ENCODE measurements around the gene ASB14. TPM values are rescaled to one million over a fixed set of nuclear protein-coding genes. Genes with fewer than 3 reads are reported as not detected.

Gene ASB14
- total RNA-seq, 6 experiments from 2014 or later: not detected

DNA sequence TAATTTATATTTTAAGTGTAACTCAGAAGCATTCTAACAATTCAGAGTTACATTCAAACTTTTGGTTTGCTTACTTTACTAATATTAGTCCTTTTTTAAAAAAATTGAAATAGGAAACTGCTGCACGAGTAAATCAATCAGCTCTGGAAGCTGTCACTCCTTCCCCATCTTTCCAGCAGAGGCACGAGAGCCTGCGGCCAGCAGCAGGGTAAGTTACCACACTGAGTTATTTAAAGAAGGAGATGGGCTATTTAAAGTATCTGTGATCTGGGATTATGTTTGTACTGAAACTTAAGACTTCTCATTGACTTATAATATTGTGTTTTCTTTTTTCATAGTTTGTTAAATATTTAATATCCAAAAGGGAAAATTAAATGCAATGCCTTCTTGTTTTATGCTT lies 35.6 kb downstream of the ASB14 start:
- Mint-ChIP-seq H3K27ac (no peak overlapping the region), H3K4me1 (ENCODE audit: low read depth) (peaks cover 11% of the 10 kb centered on the region), H3K9me3 (no peaks in the 10 kb centered on the region), H3K4me3 (no peak overlapping the region), H3K36me3 (ENCODE audit: low read depth) (peaks cover 18% of the 10 kb centered on the region), H3K27me3 (ENCODE audit: insufficient read depth) (no peaks in the 10 kb centered on the region; the same call in 1 of the 2 replicates)
- DNase-seq: no peak
- TF ChIP-seq, protein P1, sequence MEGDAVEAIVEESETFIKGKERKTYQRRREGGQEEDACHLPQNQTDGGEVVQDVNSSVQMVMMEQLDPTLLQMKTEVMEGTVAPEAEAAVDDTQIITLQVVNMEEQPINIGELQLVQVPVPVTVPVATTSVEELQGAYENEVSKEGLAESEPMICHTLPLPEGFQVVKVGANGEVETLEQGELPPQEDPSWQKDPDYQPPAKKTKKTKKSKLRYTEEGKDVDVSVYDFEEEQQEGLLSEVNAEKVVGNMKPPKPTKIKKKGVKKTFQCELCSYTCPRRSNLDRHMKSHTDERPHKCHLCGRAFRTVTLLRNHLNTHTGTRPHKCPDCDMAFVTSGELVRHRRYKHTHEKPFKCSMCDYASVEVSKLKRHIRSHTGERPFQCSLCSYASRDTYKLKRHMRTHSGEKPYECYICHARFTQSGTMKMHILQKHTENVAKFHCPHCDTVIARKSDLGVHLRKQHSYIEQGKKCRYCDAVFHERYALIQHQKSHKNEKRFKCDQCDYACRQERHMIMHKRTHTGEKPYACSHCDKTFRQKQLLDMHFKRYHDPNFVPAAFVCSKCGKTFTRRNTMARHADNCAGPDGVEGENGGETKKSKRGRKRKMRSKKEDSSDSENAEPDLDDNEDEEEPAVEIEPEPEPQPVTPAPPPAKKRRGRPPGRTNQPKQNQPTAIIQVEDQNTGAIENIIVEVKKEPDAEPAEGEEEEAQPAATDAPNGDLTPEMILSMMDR (IDR thresholded peaks at IDR 0.05): no peak

DNA sequence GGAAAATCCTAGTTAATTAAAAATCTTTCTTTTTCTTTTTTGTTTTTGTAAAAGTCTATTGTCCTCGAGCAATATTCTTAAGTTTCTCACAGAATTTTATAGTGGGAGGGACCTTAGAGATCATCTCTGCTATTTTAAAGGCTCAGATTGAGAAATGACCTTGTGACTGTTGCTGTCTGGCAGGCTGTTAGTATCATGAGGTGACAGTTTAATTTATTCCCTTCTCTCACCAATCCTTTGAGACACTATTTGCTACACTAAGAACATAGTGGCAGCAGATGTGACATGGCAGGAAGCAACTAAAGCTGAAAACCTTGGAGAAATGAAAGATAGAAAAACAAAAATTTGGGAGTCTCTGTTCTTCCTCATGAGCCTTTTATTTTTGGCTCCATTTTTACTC lies 40.1 kb downstream of the ASB14 start:
- TF ChIP-seq, protein P1 (IDR thresholded peaks at IDR 0.05): no peak
- DNase-seq: no peak
- H3K36me3 Mint-ChIP-seq (ENCODE audit: low read depth): peaks cover 8% of the 10 kb centered on the region; the same call in 1 of the 2 replicates
- no peaks in the 10 kb centered on the region for H3K9me3 Mint-ChIP-seq
- no peak overlapping the region for H3K27ac Mint-ChIP-seq
- no peaks in the 10 kb centered on the region; the same call in 1 of the 2 replicates for H3K27me3 Mint-ChIP-seq (ENCODE audit: insufficient read depth)
- H3K4me1 Mint-ChIP-seq (ENCODE audit: low read depth): peaks cover 7% of the 10 kb centered on the region
- H3K4me3 Mint-ChIP-seq: no peak overlapping the region

DNA sequence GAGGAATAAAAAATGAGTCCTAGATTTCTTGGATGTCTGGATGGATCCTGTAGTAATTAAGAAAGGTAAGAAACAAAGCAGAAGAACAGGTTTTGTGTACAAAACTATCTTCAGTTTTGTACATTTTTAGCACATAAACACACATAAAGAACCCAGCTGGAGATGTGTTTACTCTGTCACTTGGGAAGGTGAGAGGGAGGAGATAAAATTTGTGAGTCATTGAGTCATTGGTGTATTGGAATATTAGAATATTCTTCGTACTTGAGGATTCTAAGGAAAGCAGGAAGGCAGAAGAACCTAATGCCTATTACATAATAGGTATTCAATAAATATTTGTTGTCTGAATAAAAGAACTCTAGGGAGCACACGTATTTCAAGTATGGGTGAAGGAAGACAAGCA lies 47.5 kb downstream of the ASB14 start:
- no peak for DNase-seq
- TF ChIP-seq, protein P1 (IDR thresholded peaks at IDR 0.05): no peak
- no peak overlapping the region for H3K27ac Mint-ChIP-seq
- no peaks in the 10 kb centered on the region for H3K4me1 Mint-ChIP-seq (ENCODE audit: low read depth)
- H3K9me3 Mint-ChIP-seq: no peaks in the 10 kb centered on the region
- no peaks in the 10 kb centered on the region for H3K27me3 Mint-ChIP-seq (ENCODE audit: insufficient read depth)
- peaks cover 15% of the 10 kb centered on the region; the same call in 1 of the 2 replicates for H3K36me3 Mint-ChIP-seq (ENCODE audit: low read depth)
- H3K4me3 Mint-ChIP-seq: no peak overlapping the region

DNA sequence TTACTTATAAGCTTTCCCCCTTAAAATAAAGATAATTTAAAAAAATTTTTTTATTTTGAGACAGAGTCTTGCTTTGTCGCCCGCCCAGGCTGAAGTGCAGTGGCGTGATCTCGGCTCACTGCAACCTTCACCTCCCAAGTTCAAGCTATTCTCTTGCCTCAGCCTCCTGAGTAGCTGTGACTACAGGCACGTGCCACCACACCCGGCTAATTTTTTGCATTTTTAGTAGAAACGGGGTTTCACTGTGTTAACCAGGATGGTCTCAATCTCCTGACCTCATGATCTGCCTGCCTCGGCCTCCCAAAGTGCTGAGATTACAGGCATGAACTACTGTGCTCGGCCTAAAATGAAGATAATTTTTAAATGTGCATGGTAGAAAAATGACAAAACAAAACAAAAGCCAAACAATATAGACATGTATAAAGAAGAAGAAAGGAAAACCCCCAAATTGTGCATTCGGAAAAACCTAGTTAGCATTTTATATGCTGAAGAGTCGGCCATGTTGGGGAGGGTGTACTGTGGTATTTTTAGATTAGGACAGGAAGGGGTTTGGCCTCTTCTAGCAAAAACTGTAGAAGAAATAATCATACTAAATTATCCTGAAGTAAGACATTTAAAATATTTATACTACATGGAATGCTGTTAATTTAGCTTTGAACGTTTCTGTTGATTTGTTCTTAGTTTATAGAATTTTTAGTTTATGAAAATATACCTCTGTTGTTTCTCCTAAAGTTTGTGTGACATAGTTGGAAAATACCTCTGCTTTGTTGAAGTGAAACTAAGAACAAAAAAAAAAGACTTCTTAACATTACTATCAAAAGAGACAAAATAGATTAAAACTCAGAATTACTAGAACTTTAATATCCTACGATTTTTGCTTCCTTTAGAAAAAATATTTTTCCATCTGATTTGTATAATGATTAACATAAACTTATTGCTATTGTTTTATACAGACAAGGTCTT lies 57.6 kb downstream of the ASB14 start:
- Mint-ChIP-seq H3K27ac (no peak overlapping the region), H3K36me3 (ENCODE audit: low read depth) (peaks cover 13% of the 10 kb centered on the region), H3K4me3 (no peak overlapping the region), H3K4me1 (ENCODE audit: low read depth) (peaks cover 6% of the 10 kb centered on the region), H3K9me3 (no peaks in the 10 kb centered on the region), H3K27me3 (ENCODE audit: insufficient read depth) (no peaks in the 10 kb centered on the region)
- DNase-seq: no peak
- TF ChIP-seq, protein P1 (IDR thresholded peaks at IDR 0.05): no peak

DNA sequence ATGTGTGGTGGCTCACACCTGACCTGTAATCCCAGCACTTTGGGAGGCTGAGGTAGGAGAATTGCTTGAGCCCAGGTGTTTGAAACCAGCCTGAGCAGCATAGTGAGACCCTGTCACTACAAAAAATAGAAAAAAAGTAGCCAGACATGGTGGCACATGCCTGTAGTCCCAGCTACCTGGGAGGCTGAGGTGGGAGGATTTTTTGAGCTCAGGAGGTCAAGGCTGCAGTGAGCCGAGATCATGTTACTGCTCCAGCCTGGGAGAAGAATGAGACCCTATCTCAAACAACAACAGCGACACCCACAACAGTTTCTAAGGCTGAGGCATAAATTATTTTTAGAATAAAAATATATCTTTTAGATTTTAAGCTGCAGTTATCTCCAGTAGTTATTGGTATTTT lies 58.7 kb downstream of the ASB14 start:
- no peak overlapping the region for H3K27ac Mint-ChIP-seq
- TF ChIP-seq, protein P1 (IDR thresholded peaks at IDR 0.05): no peak
- no peaks in the 10 kb centered on the region for H3K27me3 Mint-ChIP-seq (ENCODE audit: insufficient read depth)
- no peak overlapping the region for H3K4me3 Mint-ChIP-seq
- DNase-seq: no peak
- no peaks in the 10 kb centered on the region for H3K9me3 Mint-ChIP-seq
- H3K36me3 Mint-ChIP-seq (ENCODE audit: low read depth): peaks cover 6% of the 10 kb centered on the region
- peaks cover 17% of the 10 kb centered on the region for H3K4me1 Mint-ChIP-seq (ENCODE audit: low read depth)
